Thoracic aorta (tissue), 2 donors: ENCODE data around the gene ACOX3. TPM values are rescaled to one million over a fixed set of nuclear protein-coding genes. Genes with fewer than 3 reads are reported as not detected.

Experiments
- ATAC-seq: fragments of 150-250 bp; one replicate; pipeline ENCODE4 v1.8.0; 2017; ENCODE audit warnings: low read depth; ENCODE audit not compliant: insufficient number of reproducible peaks, low FRiP score
- DNase-seq: peaks from one replicate; pipeline ENCODE4 v3.0.0-alpha.2; 2020; ENCODE audit warnings: low spot score
- H3K27ac ChIP-seq, 2 donors: fragments of 200-600 bp; sonication (generic); 1 replicate in 1 of 2; 2 replicates in 1 of 2; pipeline ENCODE4 v1.5.1; 2016; ENCODE audit warnings: mild to moderate bottlenecking in 2 of 2, moderate library complexity in 2 of 2
- H3K27me3 ChIP-seq: fragments of 200-600 bp; sonication (generic); replicated peaks from 2 replicates; pipeline ENCODE4 v1.6.0; 2016; ENCODE audit warnings: mild to moderate bottlenecking; ENCODE audit not compliant: insufficient read depth
- H3K36me3 ChIP-seq: fragments of 200-600 bp; sonication (generic); one replicate; pipeline ENCODE4 v1.5.1; 2016
- H3K4me1 ChIP-seq, 2 donors: fragments of 200-600 bp; sonication (generic); 1 replicate in 1 of 2; 2 replicates in 1 of 2; pipeline versions ENCODE4 v1.5.1 to v1.6.0; 2016; ENCODE audit warnings: low read depth in 2 of 2, mild to moderate bottlenecking in 1 of 2; ENCODE audit not compliant: control insufficient read depth in 1 of 2
- H3K4me3 ChIP-seq: fragments of 200-600 bp; sonication (generic); 2 replicates; pipeline ENCODE4 v1.5.1; 2016; ENCODE audit warnings: mild to moderate bottlenecking
- H3K9me3 ChIP-seq: fragments of 200-600 bp; sonication (generic); 2 replicates; pipeline ENCODE4 v1.5.1; 2016
- total RNA-seq, 2 donors: library from RNA; depleted of rRNA; stranded (reverse); fragments of >200 nt; gene quantifications; one replicate each; pipeline versions ENCODE4 v1.1.0 to v1.2.3, GENCODE V29; 2016
- TF ChIP-seq, protein P1 (sequence below): fragments of 200-600 bp; sonication (generic); IDR thresholded peaks from one replicate; pipeline ENCODE4 v1.5.1; 2019; ENCODE audit warnings: antibody characterized with exemption

Gene ACOX3
- total RNA-seq, 2 donors from 2014 or later, result 47.8 to 72.7 TPM

DNA sequence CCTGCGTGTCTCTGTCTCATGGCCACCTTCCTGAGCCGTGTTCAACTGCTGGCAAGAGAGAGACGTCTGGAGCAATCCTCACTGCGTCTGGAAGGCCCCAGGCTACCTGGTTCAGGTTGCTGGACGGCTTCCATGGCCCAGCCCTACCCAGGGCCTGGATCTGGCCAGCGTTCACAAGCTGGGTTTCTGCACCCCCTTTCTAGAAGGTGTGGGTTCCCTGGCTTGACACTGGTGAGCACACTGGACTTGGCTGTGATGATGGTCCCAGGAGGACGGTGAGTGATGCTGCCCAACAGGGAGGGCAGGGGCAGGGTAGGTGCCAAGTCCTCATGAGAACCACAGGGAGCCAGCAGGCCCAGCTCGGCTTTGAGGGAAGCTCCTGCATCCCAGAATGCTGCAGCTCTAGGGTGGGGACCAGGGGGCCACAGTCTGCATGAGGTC is 107.6 kb downstream of the ACOX3 start:
- Histone ChIP-seq H3K36me3 (no peaks in the 10 kb centered on the region), H3K4me1 (peaks cover 9 to 32% of the 10 kb centered on the region in 2 donors)
- no peak for DNase-seq

DNA sequence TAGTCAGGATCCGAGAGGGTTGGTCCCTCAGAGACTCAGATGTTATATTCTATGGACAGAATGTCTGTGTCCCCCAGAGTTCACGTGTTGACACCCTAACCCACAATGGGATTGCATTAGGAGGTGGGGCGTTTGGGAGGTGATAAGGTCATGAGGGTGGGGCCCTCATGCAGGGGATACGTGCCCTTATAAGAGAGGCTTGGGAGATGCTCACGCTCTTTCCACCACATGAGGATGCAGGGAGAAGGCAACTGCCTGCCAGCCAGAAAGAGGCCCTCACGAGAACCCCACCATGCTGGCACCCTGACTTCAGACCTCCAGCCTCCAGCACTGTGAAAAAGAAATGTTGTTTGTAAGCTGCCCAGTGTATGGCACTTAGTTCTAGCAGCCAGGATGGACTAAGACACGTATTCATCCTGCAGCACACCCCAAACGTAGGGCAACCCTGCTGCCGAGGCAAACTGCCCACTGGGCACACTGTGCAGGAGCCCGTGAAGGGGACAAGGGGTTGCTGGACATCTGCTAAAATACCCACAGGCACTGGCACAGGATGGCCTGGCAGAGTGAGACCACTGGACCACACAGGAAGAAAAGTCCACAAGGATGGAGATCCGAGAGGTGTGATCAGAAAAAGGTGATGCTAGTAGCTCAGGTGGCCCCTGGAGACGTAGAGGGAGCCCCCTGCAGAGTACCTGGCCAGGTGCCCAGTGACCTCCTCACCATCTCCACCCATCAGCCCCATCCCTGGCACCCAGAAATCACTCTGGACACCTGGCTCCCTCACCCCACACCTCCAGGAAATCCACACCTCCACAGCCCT is 108.3 kb downstream of the ACOX3 start:
- H3K9me3 ChIP-seq, result no peaks in the 10 kb centered on the region
- H3K4me1 ChIP-seq, result peaks cover 9 to 32% of the 10 kb centered on the region in 2 donors
- DNase-seq, result no peak
- H3K27ac ChIP-seq, result peak overlapping the region in 1 of 2 donors; percentile 77
- TF ChIP-seq, protein P1, sequence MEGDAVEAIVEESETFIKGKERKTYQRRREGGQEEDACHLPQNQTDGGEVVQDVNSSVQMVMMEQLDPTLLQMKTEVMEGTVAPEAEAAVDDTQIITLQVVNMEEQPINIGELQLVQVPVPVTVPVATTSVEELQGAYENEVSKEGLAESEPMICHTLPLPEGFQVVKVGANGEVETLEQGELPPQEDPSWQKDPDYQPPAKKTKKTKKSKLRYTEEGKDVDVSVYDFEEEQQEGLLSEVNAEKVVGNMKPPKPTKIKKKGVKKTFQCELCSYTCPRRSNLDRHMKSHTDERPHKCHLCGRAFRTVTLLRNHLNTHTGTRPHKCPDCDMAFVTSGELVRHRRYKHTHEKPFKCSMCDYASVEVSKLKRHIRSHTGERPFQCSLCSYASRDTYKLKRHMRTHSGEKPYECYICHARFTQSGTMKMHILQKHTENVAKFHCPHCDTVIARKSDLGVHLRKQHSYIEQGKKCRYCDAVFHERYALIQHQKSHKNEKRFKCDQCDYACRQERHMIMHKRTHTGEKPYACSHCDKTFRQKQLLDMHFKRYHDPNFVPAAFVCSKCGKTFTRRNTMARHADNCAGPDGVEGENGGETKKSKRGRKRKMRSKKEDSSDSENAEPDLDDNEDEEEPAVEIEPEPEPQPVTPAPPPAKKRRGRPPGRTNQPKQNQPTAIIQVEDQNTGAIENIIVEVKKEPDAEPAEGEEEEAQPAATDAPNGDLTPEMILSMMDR, result no peak
- H3K27me3 ChIP-seq, result no peaks in the 10 kb centered on the region
- H3K4me3 ChIP-seq, result no peak overlapping the region
- ATAC-seq, result no peak
- no peaks in the 10 kb centered on the region for H3K36me3 ChIP-seq

More for the DNA sequence above, 107.6 kb downstream of the ACOX3 start:
- Histone ChIP-seq H3K9me3 (no peaks in the 10 kb centered on the region), H3K27me3 (no peaks in the 10 kb centered on the region), H3K27ac (no peak overlapping the region), H3K4me3 (no peak overlapping the region)
- no peak for ATAC-seq
- TF ChIP-seq, protein P1, result no peak

DNA sequence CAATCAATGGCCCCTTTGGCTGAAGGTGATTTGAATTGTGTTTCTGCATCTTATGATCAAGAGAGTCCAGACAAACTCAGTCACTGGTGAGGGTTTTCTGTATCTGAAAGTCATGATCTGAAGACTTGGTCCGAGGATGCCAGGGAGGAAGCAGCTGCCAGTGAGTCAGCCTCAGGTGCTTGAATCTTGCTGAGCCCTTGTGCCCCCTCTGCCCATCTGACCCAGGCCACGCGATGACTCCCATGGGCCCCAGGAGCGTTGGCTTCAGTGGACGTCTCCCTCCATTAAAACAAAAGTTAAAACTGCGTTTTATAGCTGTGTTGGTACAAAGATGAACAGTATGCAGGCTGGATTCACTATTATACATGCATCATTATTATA is 109.0 kb downstream of the ACOX3 start:
- no peaks in the 10 kb centered on the region for H3K27me3 ChIP-seq
- TF ChIP-seq, protein P1, result no peak
- H3K9me3 ChIP-seq, result no peaks in the 10 kb centered on the region
- peaks cover 9 to 32% of the 10 kb centered on the region in 2 donors for H3K4me1 ChIP-seq
- ATAC-seq (no peak), DNase-seq (no peak)
- no peak overlapping the region for H3K4me3 ChIP-seq
- H3K36me3 ChIP-seq, result no peaks in the 10 kb centered on the region
- peak overlapping the region; percentile 77 to 86 for H3K27ac ChIP-seq

DNA sequence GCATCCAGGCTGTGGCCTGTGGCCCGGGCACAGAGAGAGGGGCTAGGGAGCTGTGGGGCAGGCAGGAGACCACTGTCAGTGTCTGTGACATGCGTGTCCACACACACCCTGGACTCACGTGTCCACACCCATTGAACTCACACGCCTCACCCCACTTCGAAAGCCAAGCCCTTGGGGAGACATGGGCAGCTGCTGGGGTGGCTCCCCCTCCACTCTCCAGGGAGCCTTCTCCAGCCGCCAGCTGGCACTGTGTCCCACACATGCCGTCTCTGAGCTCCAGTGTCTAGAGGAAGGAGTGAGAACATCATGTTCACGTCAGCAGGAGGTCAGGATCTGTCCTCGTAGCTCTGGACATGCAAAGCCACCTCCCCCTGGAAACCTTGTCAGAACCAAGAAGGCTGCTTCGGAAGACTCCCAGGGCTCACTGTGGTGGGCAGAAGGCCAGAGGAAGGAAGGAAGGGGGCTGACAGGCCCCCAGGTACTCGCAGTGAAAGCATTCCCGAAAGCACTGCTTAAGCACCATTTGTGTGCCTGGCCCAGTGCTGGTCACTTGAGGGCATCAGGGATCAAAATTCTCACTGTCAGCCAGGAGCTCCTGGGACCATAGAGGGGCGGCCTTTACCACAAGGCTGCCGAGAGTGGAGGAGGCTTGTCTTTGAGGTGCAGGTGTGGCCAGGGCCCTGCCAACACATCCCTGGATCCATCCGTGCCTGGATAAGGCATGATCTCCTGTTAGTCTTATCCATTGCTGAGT is 109.5 kb downstream of the ACOX3 start:
- Histone ChIP-seq H3K9me3 (no peaks in the 10 kb centered on the region), H3K36me3 (no peaks in the 10 kb centered on the region), H3K4me1 (peaks cover 9 to 32% of the 10 kb centered on the region in 2 donors), H3K27me3 (no peaks in the 10 kb centered on the region), H3K27ac (peak overlapping the region; percentile 77 to 86), H3K4me3 (no peak overlapping the region)
- DNase-seq (peak; percentile 30), ATAC-seq (peak; percentile 84)
- TF ChIP-seq, protein P1, result no peak
